Lower leg skin (tissue), 4 donors: Measurements from ENCODE around the gene EGFL8. TPM values are rescaled to one million over a fixed set of nuclear protein-coding genes. Genes with fewer than 3 reads are reported as not detected.

Experiments
- DNase-seq, 2 donors: peaks; one replicate each; pipeline ENCODE4 v3.0.0-alpha.2; 2019; ENCODE audit warnings: low spot score in 2 of 2
- H3K4me3 ChIP-seq: fragments of 200-600 bp; sonication (generic); 2 replicates; pipeline ENCODE4 v1.5.1; 2017; ENCODE audit warnings: mild to moderate bottlenecking, low read depth; ENCODE audit not compliant: poor library complexity, severe bottlenecking
- POLR2A ChIP-seq, 2 donors: fragments of 450-650 bp; IDR thresholded peaks; one replicate each; pipeline ENCODE4 v1.6.1; 2016 to 2017; ENCODE audit warnings: antibody characterized with exemption in 2 of 2, mild to moderate bottlenecking in 1 of 2, moderate library complexity in 1 of 2
- WGBS, 2 donors: methylation state at CpG; one replicate each; pipeline ENCODE4 v1.1.5; 2018; 5-methylcytosine and 5-hydroxymethylcytosine counted together
- intact Hi-C: fragments of 100-400 bp; cut with DNase I; formaldehyde crosslinking; loops from one replicate; pipeline ENCODE4 v1.15.0; 2023; ENCODE audit warnings: low total_unique reads
- total RNA-seq, 4 donors: library from RNA; depleted of rRNA; stranded (reverse); fragments of >200 nt; gene quantifications; one replicate each; pipeline ENCODE4 v1.1.0, GENCODE V29; 2016
- TF ChIP-seq, protein P1 (sequence below), 3 donors: fragments of 450-650 bp; IDR thresholded peaks; one replicate each; pipeline ENCODE4 v1.5.1; 2016; ENCODE audit warnings: antibody characterized with exemption in 3 of 3, mild to moderate bottlenecking in 3 of 3, moderate library complexity in 2 of 3

Gene EGFL8
- total RNA-seq, 4 donors from 2014 or later = 12.5 to 40.8 (median 18.6) TPM

- TF ChIP-seq, protein P1, sequence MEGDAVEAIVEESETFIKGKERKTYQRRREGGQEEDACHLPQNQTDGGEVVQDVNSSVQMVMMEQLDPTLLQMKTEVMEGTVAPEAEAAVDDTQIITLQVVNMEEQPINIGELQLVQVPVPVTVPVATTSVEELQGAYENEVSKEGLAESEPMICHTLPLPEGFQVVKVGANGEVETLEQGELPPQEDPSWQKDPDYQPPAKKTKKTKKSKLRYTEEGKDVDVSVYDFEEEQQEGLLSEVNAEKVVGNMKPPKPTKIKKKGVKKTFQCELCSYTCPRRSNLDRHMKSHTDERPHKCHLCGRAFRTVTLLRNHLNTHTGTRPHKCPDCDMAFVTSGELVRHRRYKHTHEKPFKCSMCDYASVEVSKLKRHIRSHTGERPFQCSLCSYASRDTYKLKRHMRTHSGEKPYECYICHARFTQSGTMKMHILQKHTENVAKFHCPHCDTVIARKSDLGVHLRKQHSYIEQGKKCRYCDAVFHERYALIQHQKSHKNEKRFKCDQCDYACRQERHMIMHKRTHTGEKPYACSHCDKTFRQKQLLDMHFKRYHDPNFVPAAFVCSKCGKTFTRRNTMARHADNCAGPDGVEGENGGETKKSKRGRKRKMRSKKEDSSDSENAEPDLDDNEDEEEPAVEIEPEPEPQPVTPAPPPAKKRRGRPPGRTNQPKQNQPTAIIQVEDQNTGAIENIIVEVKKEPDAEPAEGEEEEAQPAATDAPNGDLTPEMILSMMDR (IDR thresholded peaks at IDR 0.05) = no peak
- TF ChIP-seq POLR2A (IDR thresholded peaks at IDR 0.05) = no peak
- WGBS, 2 donors = 42 to 46% methylated on average over 8 of the region's 8 CpGs
- H3K4me3 ChIP-seq = no peak overlapping the region
- intact Hi-C loops = no loop called here
- DNase-seq = no peak
Measured at GRCh38 chr6:32151181-32151862, 13.1 kb upstream of the EGFL8 start.

GRCh38 chr6:32151863-32152768 lies 12.3 kb upstream of the EGFL8 start, which contains the start of gene PRRT1:
TSS of gene PRRT1 (minus strand) at chr6:32151939. CDS start at chr6:32151827, 112 bp downstream.
- WGBS, 2 donors = 23 to 24% methylated on average over 20 to 22 of the region's 24 CpGs
- no peak for TF ChIP-seq POLR2A (IDR thresholded peaks at IDR 0.05)
- TF ChIP-seq, protein P1 (IDR thresholded peaks at IDR 0.05) = no peak
- no peak for DNase-seq
- no peak within 1 kb of the TSS for H3K4me3 ChIP-seq
- intact Hi-C loops = no loop called here

GRCh38 chr6:32152769-32153563 lies 11.4 kb upstream of the EGFL8 start:
- peak in 1 of 2 donors; percentile 26 for DNase-seq
- intact Hi-C loops = no loop called here
- TF ChIP-seq, protein P1 (IDR thresholded peaks at IDR 0.05) = no peak
- TF ChIP-seq POLR2A (IDR thresholded peaks at IDR 0.05) = no peak
- WGBS, 2 donors = 18 to 25% methylated on average over 35 of the region's 35 CpGs
- H3K4me3 ChIP-seq = peak overlapping the region; percentile 76

GRCh38 chr6:32153564-32154513 lies 10.6 kb upstream of the EGFL8 start, which contains the start of gene PPT2:
TSS of gene PPT2 (plus strand) at chr6:32154141. CDS start at chr6:32154595, 454 bp downstream.
- TF ChIP-seq POLR2A (IDR thresholded peaks at IDR 0.05) = no peak
- TF ChIP-seq, protein P1 (IDR thresholded peaks at IDR 0.05) = no peak
- 1% methylated on average over 50 to 52 of the region's 52 CpGs for WGBS, 2 donors
- intact Hi-C loops = no loop called here
- peak; percentile 88 to 98 for DNase-seq
- peak within 1 kb of the TSS; percentile 76 for H3K4me3 ChIP-seq
